IMR-90 (cell line): ENCODE results near the gene DENND1A.

Experiments used
- BHLHE40 ChIP-seq: fragments of 150-350 bp; IDR thresholded peaks from 2 replicates; pipeline ENCODE4 v1.6.1; 2016; ENCODE audit warnings: mild to moderate bottlenecking, low read depth, low read length
- CEBPB ChIP-seq: IDR thresholded peaks from 2 replicates; pipeline ENCODE4 v1.6.1; 2012; ENCODE audit warnings: low read depth, low read length, improper control_type of control experiment
- FOS ChIP-seq: fragments of 150-350 bp; IDR thresholded peaks from 2 replicates; pipeline ENCODE4 v1.6.1; 2016; ENCODE audit warnings: low read depth, low read length
- MAFK ChIP-seq: IDR thresholded peaks from 2 replicates; pipeline ENCODE4 v1.6.1; 2012; ENCODE audit warnings: low read depth, low read length, improper control_type of control experiment
- MXI1 ChIP-seq: IDR thresholded peaks from 2 replicates; pipeline ENCODE4 v1.6.1; 2012; ENCODE audit warnings: low read depth, mild to moderate bottlenecking, low read length, moderate library complexity, borderline replicate concordance
- POLR2A ChIP-seq: IDR thresholded peaks from 2 replicates; pipeline ENCODE4 v1.6.1; 2012; ENCODE audit warnings: mild to moderate bottlenecking, low read depth, low read length
- RAD21 ChIP-seq: IDR thresholded peaks from 2 replicates; pipeline ENCODE4 v1.6.1; 2012; ENCODE audit warnings: low read length, improper control_type of control experiment
- RCOR1 ChIP-seq: IDR thresholded peaks from 2 replicates; pipeline ENCODE4 v1.6.1; 2012; ENCODE audit warnings: mild to moderate bottlenecking, low read length, improper control_type of control experiment; ENCODE audit not compliant: insufficient replicate concordance
- RFX5 ChIP-seq: IDR thresholded peaks from 2 replicates; pipeline ENCODE4 v1.8.0; 2012; ENCODE audit warnings: low read depth, mild to moderate bottlenecking, low read length, moderate library complexity
- SMC3 ChIP-seq: fragments of 150-350 bp; IDR thresholded peaks from 2 replicates; pipeline ENCODE4 v1.6.1; 2016; ENCODE audit warnings: low read depth, mild to moderate bottlenecking, antibody characterized with exemption, low read length, moderate library complexity
- TF ChIP-seq, protein P1 (sequence below): conservative IDR thresholded peaks from 2 replicates; pipeline ENCODE4 v1.5.1; 2012; ENCODE audit warnings: mild to moderate bottlenecking, low read depth, low read length, improper control_type of control experiment
- TF ChIP-seq, protein P2 (sequence below): fragments of 150-350 bp; IDR thresholded peaks from 2 replicates; pipeline ENCODE4 v1.6.1; 2017; ENCODE audit warnings: mild to moderate bottlenecking, antibody characterized with exemption, low read length, low read depth
- TF ChIP-seq, protein P3 (sequence below): fragments of 150-350 bp; IDR thresholded peaks from 2 replicates; pipeline ENCODE4 v1.6.1; 2016; ENCODE audit warnings: low read depth, mild to moderate bottlenecking, low read length, moderate library complexity, borderline replicate concordance

- TF ChIP-seq, protein P1, sequence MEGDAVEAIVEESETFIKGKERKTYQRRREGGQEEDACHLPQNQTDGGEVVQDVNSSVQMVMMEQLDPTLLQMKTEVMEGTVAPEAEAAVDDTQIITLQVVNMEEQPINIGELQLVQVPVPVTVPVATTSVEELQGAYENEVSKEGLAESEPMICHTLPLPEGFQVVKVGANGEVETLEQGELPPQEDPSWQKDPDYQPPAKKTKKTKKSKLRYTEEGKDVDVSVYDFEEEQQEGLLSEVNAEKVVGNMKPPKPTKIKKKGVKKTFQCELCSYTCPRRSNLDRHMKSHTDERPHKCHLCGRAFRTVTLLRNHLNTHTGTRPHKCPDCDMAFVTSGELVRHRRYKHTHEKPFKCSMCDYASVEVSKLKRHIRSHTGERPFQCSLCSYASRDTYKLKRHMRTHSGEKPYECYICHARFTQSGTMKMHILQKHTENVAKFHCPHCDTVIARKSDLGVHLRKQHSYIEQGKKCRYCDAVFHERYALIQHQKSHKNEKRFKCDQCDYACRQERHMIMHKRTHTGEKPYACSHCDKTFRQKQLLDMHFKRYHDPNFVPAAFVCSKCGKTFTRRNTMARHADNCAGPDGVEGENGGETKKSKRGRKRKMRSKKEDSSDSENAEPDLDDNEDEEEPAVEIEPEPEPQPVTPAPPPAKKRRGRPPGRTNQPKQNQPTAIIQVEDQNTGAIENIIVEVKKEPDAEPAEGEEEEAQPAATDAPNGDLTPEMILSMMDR: no peak
- TF ChIP-seq POLR2A (no peak), BHLHE40 (no peak), MXI1 (no peak), RFX5 (no peak), MAFK (no peak), FOS (no peak), RAD21 (no peak), SMC3 (no peak), CEBPB (no peak), RCOR1 (no peak)
- TF ChIP-seq, protein P2, sequence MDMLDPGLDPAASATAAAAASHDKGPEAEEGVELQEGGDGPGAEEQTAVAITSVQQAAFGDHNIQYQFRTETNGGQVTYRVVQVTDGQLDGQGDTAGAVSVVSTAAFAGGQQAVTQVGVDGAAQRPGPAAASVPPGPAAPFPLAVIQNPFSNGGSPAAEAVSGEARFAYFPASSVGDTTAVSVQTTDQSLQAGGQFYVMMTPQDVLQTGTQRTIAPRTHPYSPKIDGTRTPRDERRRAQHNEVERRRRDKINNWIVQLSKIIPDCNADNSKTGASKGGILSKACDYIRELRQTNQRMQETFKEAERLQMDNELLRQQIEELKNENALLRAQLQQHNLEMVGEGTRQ: no peak
- TF ChIP-seq, protein P3, sequence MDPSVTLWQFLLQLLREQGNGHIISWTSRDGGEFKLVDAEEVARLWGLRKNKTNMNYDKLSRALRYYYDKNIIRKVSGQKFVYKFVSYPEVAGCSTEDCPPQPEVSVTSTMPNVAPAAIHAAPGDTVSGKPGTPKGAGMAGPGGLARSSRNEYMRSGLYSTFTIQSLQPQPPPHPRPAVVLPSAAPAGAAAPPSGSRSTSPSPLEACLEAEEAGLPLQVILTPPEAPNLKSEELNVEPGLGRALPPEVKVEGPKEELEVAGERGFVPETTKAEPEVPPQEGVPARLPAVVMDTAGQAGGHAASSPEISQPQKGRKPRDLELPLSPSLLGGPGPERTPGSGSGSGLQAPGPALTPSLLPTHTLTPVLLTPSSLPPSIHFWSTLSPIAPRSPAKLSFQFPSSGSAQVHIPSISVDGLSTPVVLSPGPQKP: no peak
Observed at GRCh38 chr9:123712399-123712798, 217.5 kb downstream of the DENND1A start.
